Measurements from ENCODE around the gene CYB561. TPM values are rescaled to one million over a fixed set of nuclear protein-coding genes. Genes with fewer than 3 reads are reported as not detected.

Gene CYB561
- total RNA-seq, 1 experiment from 2014 or later, result 67.6 TPM

DNA sequence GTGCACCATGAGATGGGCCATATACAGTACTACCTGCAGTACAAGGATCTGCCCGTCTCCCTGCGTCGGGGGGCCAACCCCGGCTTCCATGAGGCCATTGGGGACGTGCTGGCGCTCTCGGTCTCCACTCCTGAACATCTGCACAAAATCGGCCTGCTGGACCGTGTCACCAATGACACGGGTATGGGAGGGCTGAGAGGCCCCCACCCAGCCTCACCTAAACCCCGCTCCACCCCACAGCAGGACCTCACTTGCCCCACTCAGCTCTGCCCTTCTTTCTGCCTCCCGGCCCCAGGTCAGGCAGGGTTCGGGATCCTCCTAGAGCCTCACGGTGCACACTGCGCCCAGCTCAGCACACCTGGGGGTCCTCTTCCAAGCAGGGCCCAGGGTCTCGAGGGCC lies 36.4 kb upstream of the CYB561 start:
- ATAC-seq (no peak), DNase-seq (ENCODE audit: low read depth, low spot score) (no peak)
- intact Hi-C loops (cut with micrococcal nuclease), result no loop called here
- Histone ChIP-seq H3K4me1 (ENCODE audit: control insufficient read depth in 1 of 2, insufficient read depth in 2 of 2, low read length in 2 of 2) (peaks cover 12 to 27% of the 10 kb centered on the region in 2 experiments), H3K9me2 (ENCODE audit: insufficient read depth) (no peaks in the 10 kb centered on the region), H3K27me3 (ENCODE audit: insufficient read depth, low read length) (no peaks in the 10 kb centered on the region), H3K4me2 (ENCODE audit: low read length) (no peak overlapping the region), H3K9me3 (ENCODE audit: control insufficient read depth in 1 of 2, insufficient read depth in 1 of 2, low read depth in 1 of 2, low read length in 2 of 2) (no peaks in the 10 kb centered on the region), H3K9ac (ENCODE audit: low read length) (no peak overlapping the region), H3K4me3 (replicated peaks in 1 of 2; ENCODE audit: low read depth in 1 of 2, low read length in 2 of 2) (no peak overlapping the region), H3K79me2 (ENCODE audit: insufficient read depth, low read length) (no peaks in the 10 kb centered on the region), H3K36me3 (ENCODE audit: control insufficient read depth in 1 of 2, insufficient read depth in 2 of 2, low read length in 2 of 2) (no peaks in the 10 kb centered on the region), H3K27ac (ENCODE audit: low read depth, low read length) (no peak overlapping the region), H4K20me1 (ENCODE audit: insufficient read depth) (no peaks in the 10 kb centered on the region), H2AFZ (ENCODE audit: low read depth, low read length, poor library complexity, severe bottlenecking) (no peak overlapping the region)
- BruUV-seq (replicated peaks), result no TSS peak
- ChIA-PET CTCF (interaction anchor here (1.0 to 1.9 kb wide), 2 partner anchors 46 to 57 kb away, joined by 5 to 10 read pairs; no protein-coding TSS in a partner anchor), POLR2A (no interaction called here), RAD21 (ENCODE audit: low non-redundant PET in 1 of 2, low total read pairs in 2 of 2, uncharacterized antibody in 2 of 2, unreplicated experiment in 2 of 2) (no interaction called here)
- TF ChIP-seq SIN3A (IDR thresholded peaks at IDR 0.05; ENCODE audit: low read depth) (no peak), JUND (IDR thresholded peaks at IDR 0.05) (no peak), CTCF (IDR thresholded peaks at IDR 0.05 in 2 of 3, conservative IDR thresholded peaks at IDR 0.05 in 1 of 3; ENCODE audit: borderline replicate concordance in 1 of 3, insufficient read depth in 1 of 3, low read depth in 2 of 3, low read length in 2 of 3) (no peak), ZFX (IDR thresholded peaks at IDR 0.05) (no peak), SRF (IDR thresholded peaks at IDR 0.05; ENCODE audit: low read depth) (no peak), EGR1 (IDR thresholded peaks at IDR 0.05; ENCODE audit: low read depth) (no peak), ZBTB33 (IDR thresholded peaks at IDR 0.05; ENCODE audit: extremely low read depth, insufficient replicate concordance, low read length) (no peak), SP1 (IDR thresholded peaks at IDR 0.05; ENCODE audit: low read depth) (no peak), EZH2phosphoT487 (IDR thresholded peaks at IDR 0.05; ENCODE audit: borderline replicate concordance) (no peak), TCF7L2 (IDR thresholded peaks at IDR 0.05; ENCODE audit: borderline replicate concordance, extremely low read depth, insufficient read depth, insufficient read length) (no peak), ZNF274 (IDR thresholded peaks at IDR 0.05; ENCODE audit: low read depth, low read length) (no peak), FOSL1 (IDR thresholded peaks at IDR 0.05; ENCODE audit: low read depth) (no peak), YY1 (IDR thresholded peaks at IDR 0.05; ENCODE audit: extremely low read depth, insufficient replicate concordance, low read depth, low read length) (no peak), POLR2AphosphoS5 (IDR thresholded peaks at IDR 0.05; ENCODE audit: low read depth, low read length) (no peak)

Measured in HCT116 (cell line).